ENCODE measurements around the gene REEP6. TPM values are rescaled to one million over a fixed set of nuclear protein-coding genes. Genes with fewer than 3 reads are reported as not detected.
A peak's percentile ranks its signal among the peaks of the same experiment; 100 is the strongest.
"Not testable (repeated sequence)": the region's sequence is repeated elsewhere in the genome, so short reads cannot be mapped to it uniquely, and the experiment has no call there.

The REEP6 gene
- total RNA-seq, 1 donor from 2014 or later = 4.8 TPM

DNA sequence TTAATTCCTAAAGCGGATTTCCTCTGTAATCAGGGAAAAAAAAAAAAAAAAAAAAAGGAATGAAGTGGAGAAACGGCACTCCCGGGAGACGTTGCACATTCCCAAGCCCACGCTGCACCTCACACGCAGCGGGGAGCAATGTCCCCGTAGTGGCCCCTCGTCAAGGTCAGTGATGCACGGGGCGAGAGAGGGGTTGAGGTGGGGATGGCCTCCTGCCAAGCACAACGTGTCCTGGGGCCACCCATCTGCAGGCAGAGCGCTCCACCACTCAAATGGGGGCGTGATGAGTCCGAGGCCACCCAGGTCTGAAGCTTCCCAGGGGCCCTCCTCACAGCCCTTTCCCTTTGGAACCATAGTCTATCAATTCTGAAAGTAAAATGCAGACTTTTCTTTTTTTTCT lies 48.0 kb downstream of the REEP6 start:
- no peak for TF ChIP-seq EZH2phosphoT487 (IDR thresholded peaks at IDR 0.05)
- no peak for TF ChIP-seq EZH2 (IDR thresholded peaks at IDR 0.05)
- TF ChIP-seq, protein P1, sequence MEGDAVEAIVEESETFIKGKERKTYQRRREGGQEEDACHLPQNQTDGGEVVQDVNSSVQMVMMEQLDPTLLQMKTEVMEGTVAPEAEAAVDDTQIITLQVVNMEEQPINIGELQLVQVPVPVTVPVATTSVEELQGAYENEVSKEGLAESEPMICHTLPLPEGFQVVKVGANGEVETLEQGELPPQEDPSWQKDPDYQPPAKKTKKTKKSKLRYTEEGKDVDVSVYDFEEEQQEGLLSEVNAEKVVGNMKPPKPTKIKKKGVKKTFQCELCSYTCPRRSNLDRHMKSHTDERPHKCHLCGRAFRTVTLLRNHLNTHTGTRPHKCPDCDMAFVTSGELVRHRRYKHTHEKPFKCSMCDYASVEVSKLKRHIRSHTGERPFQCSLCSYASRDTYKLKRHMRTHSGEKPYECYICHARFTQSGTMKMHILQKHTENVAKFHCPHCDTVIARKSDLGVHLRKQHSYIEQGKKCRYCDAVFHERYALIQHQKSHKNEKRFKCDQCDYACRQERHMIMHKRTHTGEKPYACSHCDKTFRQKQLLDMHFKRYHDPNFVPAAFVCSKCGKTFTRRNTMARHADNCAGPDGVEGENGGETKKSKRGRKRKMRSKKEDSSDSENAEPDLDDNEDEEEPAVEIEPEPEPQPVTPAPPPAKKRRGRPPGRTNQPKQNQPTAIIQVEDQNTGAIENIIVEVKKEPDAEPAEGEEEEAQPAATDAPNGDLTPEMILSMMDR (IDR thresholded peaks at IDR 0.05) = no peak
- H2AFZ ChIP-seq (replicated peaks) = no peak overlapping the region
- H3K4me1 ChIP-seq = no peaks in the 10 kb centered on the region
- no peaks in the 10 kb centered on the region for H3K36me3 Mint-ChIP-seq
- no peaks in the 10 kb centered on the region for H4K20me1 ChIP-seq (ENCODE audit: low read depth)
- no peak for DNase-seq (ENCODE audit: low spot score)
- H3K9me3 Mint-ChIP-seq = no peaks in the 10 kb centered on the region
- H3K27ac Mint-ChIP-seq = no peak overlapping the region
- peaks cover 5% of the 10 kb centered on the region for H3K27me3 Mint-ChIP-seq (ENCODE audit: insufficient read depth, low read depth)
- H3K4me3 Mint-ChIP-seq = no peak overlapping the region
- H3K27me3 ChIP-seq = peaks cover 15% of the 10 kb centered on the region
- H3K4me2 ChIP-seq = no peak overlapping the region
- no peak overlapping the region for H3K4me3 ChIP-seq
- H3K9me3 ChIP-seq (ENCODE audit: low read depth) = no peaks in the 10 kb centered on the region
- no peaks in the 10 kb centered on the region for H3K79me2 ChIP-seq (ENCODE audit: low read depth)
- peaks cover 3% of the 10 kb centered on the region for H3K4me1 Mint-ChIP-seq
- no peak overlapping the region for H3K27ac ChIP-seq
- no peaks in the 10 kb centered on the region for H3K36me3 ChIP-seq
- H3K9ac ChIP-seq = no peak overlapping the region
- no peaks in the 10 kb centered on the region for H3F3A ChIP-seq (ENCODE audit: low read depth)

DNA sequence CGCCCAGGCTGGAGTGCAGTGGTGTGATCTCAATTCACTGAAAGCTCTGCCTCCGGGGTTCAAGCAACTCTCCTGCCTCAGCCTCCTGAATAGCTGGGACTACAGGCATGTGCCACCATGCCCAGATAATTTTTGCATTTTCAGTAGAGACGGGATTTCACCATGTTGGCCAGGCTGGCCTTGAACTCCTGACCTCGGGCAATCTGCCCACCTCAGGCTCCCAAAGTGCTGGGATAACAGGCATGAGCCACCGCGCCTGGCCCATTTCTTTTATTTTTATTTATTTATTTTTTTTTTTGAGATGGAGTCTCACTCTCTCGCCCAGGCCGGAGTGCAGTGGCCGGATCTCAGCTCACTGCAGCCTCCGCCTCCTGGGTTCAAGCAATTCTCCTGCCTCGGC lies 48.8 kb downstream of the REEP6 start:
- H3K36me3 Mint-ChIP-seq = not testable (repeated sequence)
- peaks cover 22% of the 10 kb centered on the region for H3K27me3 ChIP-seq

DNA sequence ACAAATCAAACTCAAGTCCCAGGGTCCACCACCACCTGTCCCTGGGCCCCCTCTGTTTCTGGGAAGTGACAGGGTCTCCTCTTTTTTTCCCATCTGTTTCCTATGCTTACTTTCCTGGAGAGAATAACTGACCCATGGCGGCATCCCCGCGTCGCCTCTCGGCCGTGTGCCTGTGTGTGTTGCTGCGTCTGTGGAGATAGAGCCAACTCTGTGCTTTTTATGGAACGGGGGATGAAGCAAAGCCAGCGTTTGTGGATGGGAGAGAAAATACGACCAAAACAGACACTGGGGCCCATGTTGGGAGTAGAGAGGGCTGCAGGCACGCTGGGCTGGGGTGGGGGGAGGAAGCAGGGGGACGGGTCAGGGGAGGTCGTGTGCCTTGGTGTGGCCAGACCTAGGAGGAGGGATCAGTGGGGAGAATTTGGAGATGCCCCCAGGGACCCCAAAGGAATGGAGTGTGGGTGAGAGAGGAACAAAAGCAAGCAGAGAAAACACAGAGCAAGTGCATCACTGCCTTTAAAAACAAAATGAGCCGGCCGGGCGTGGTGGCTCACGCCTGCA lies 49.5 kb downstream of the REEP6 start:
- Mint-ChIP-seq H3K27me3 (ENCODE audit: insufficient read depth, low read depth) (peaks cover 11% of the 10 kb centered on the region), H3K4me3 (no peak overlapping the region), H3K4me1 (peaks cover 3% of the 10 kb centered on the region), H3K27ac (peak overlapping the region; percentile 82), H3K36me3 (no peaks in the 10 kb centered on the region), H3K9me3 (no peaks in the 10 kb centered on the region)
- H3K36me3 ChIP-seq = no peaks in the 10 kb centered on the region
- no peaks in the 10 kb centered on the region for H3F3A ChIP-seq (ENCODE audit: low read depth)
- H3K9me3 ChIP-seq (ENCODE audit: low read depth) = no peaks in the 10 kb centered on the region
- no peaks in the 10 kb centered on the region for H4K20me1 ChIP-seq (ENCODE audit: low read depth)
- H3K4me1 ChIP-seq = no peaks in the 10 kb centered on the region
- no peak overlapping the region for H3K4me3 ChIP-seq
- DNase-seq (ENCODE audit: low spot score) = no peak
- no peak overlapping the region for H3K27ac ChIP-seq
- TF ChIP-seq EZH2phosphoT487 (IDR thresholded peaks at IDR 0.05) (no peak), EZH2 (IDR thresholded peaks at IDR 0.05) (no peak)
- TF ChIP-seq, protein P1 (IDR thresholded peaks at IDR 0.05) = no peak
- no peak overlapping the region for H3K4me2 ChIP-seq
- H3K9ac ChIP-seq = no peak overlapping the region
- no peak overlapping the region for H2AFZ ChIP-seq (replicated peaks)
- peaks cover 29% of the 10 kb centered on the region for H3K27me3 ChIP-seq
- H3K79me2 ChIP-seq (ENCODE audit: low read depth) = no peaks in the 10 kb centered on the region

More for the DNA sequence above, 48.8 kb downstream of the REEP6 start:
- not testable (repeated sequence) for H3K27ac ChIP-seq; DNase-seq (ENCODE audit: low spot score); H3K4me3 Mint-ChIP-seq; H3F3A ChIP-seq (ENCODE audit: low read depth); H3K9me3 ChIP-seq (ENCODE audit: low read depth); H3K27ac Mint-ChIP-seq; H2AFZ ChIP-seq (replicated peaks); H4K20me1 ChIP-seq (ENCODE audit: low read depth); H3K4me1 ChIP-seq; H3K4me2 ChIP-seq; H3K4me3 ChIP-seq; H3K79me2 ChIP-seq (ENCODE audit: low read depth); H3K36me3 ChIP-seq; H3K9ac ChIP-seq; H3K4me1 Mint-ChIP-seq; H3K9me3 Mint-ChIP-seq
- H3K27me3 Mint-ChIP-seq (ENCODE audit: insufficient read depth, low read depth) = peaks cover 10% of the 10 kb centered on the region

Other genes with a start within 250 kb of the REEP6 start
- gene ATP5F1D, start 249.4 kb upstream of the REEP6 start, total RNA-seq (ENCODE audit: low replicate concordance) = 7.1 and 52.0 TPM in 2 replicates
- gene MIDN, start 242.6 kb upstream of the REEP6 start, total RNA-seq (ENCODE audit: low replicate concordance) = 16.1 and 51.3 TPM in 2 replicates
- 395 and 737 TPM in 2 replicates for gene CIRBP, start 221.8 kb upstream of the REEP6 start, total RNA-seq (ENCODE audit: low replicate concordance)
- gene FAM174C, start 215.7 kb upstream of the REEP6 start, total RNA-seq (ENCODE audit: low replicate concordance) = 4.8 and 14.6 TPM in 2 replicates
- 13.2 and 34.7 TPM in 2 replicates for gene EFNA2, start 205.3 kb upstream of the REEP6 start, total RNA-seq (ENCODE audit: low replicate concordance)
- 15.4 and 69.3 TPM in 2 replicates for gene NDUFS7, start 107.3 kb upstream of the REEP6 start, total RNA-seq (ENCODE audit: low replicate concordance)
- 13.8 and 53.7 TPM in 2 replicates for gene GAMT, start 89.6 kb upstream of the REEP6 start, total RNA-seq (ENCODE audit: low replicate concordance)
- 107 and 121 TPM in 2 replicates for gene DAZAP1, start 83.6 kb upstream of the REEP6 start, total RNA-seq (ENCODE audit: low replicate concordance)
- 1,918 and 2,648 TPM in 2 replicates for gene RPS15, start 52.8 kb upstream of the REEP6 start, total RNA-seq (ENCODE audit: low replicate concordance)
- 1.3 and 12.2 TPM in 2 replicates for gene APC2, start 41.1 kb upstream of the REEP6 start, total RNA-seq (ENCODE audit: low replicate concordance)
- gene C19orf25, start 12.0 kb upstream of the REEP6 start, total RNA-seq (ENCODE audit: low replicate concordance) = 14.4 and 40.4 TPM in 2 replicates
- gene PCSK4, start 831 bp upstream of the REEP6 start, total RNA-seq (ENCODE audit: low replicate concordance) = 3.6 and 12.5 TPM in 2 replicates
- 0.12 and 0.13 TPM in 2 replicates for gene ADAMTSL5, start 21.8 kb downstream of the REEP6 start, total RNA-seq (ENCODE audit: low replicate concordance)
- 0.81 TPM in 1 of 2 replicates, not detected in the other for gene PLK5, start 32.9 kb downstream of the REEP6 start, total RNA-seq (ENCODE audit: low replicate concordance)
- 15.9 and 87.3 TPM in 2 replicates for gene MEX3D, start 77.1 kb downstream of the REEP6 start, total RNA-seq (ENCODE audit: low replicate concordance)
- 34.2 and 117 TPM in 2 replicates for gene MBD3, start 101.7 kb downstream of the REEP6 start, total RNA-seq (ENCODE audit: low replicate concordance)
- 37.4 and 51.4 TPM in 2 replicates for gene UQCR11, start 114.3 kb downstream of the REEP6 start, total RNA-seq (ENCODE audit: low replicate concordance)
- 131 and 332 TPM in 2 replicates for gene TCF3, start 161.4 kb downstream of the REEP6 start, total RNA-seq (ENCODE audit: low replicate concordance)